Erythroblast (primary cell): ENCODE results near the gene SCAP.
"Not testable (repeated sequence)": the region's sequence is repeated elsewhere in the genome, so short reads cannot be mapped to it uniquely, and the experiment has no call there.

Source experiments
- DNase-seq, 2 experiments: peaks; one replicate each; lab custom pipeline; 2025; lab: John Stamatoyannopoulos, UW
- GATA1 ChIP-seq: IDR thresholded peaks from 2 replicates; pipeline ENCODE4 v1.6.1; 2011; ENCODE audit warnings: low read depth, mild to moderate bottlenecking, control low read depth, low read length, moderate library complexity
- POLR2A ChIP-seq: IDR thresholded peaks from 2 replicates; pipeline ENCODE4 v1.6.1; 2011; ENCODE audit warnings: mild to moderate bottlenecking, low read length

SCAP gene

GRCh38 chr3:47464588-47464987, 11.2 kb downstream of the SCAP start:
- TF ChIP-seq GATA1 (no peak), POLR2A (no peak)
- DNase-seq = no peak

GRCh38 chr3:47459534-47460085, 16.1 kb downstream of the SCAP start:
- DNase-seq = not testable (repeated sequence)

GRCh38 chr3:47456984-47457383, 18.8 kb downstream of the SCAP start:
- DNase-seq = no peak
- TF ChIP-seq POLR2A (no peak), GATA1 (no peak)

GRCh38 chr3:47455806-47456452, 19.8 kb downstream of the SCAP start:
- no peak for TF ChIP-seq POLR2A
- TF ChIP-seq GATA1 = no peak

GRCh38 chr3:47452453-47453215, 23.1 kb downstream of the SCAP start:
- DNase-seq = no peak
- no peak for TF ChIP-seq GATA1
- no peak for TF ChIP-seq POLR2A

More at GRCh38 chr3:47455806-47456452, 19.8 kb downstream of the SCAP start:
- DNase-seq = peak in 1 of 2 experiments; percentile 6

GRCh38 chr3:47444103-47444502, 31.6 kb downstream of the SCAP start:
- no peak for TF ChIP-seq GATA1
- no peak for TF ChIP-seq POLR2A
- DNase-seq = no peak

- TF ChIP-seq GATA1 (no peak), POLR2A (no peak)
- DNase-seq = no peak
Observed at GRCh38 chr3:47443611-47443995, 32.1 kb downstream of the SCAP start.

- TF ChIP-seq GATA1 (no peak), POLR2A (no peak)
- DNase-seq = no peak
Observed at GRCh38 chr3:47441796-47442551, 33.8 kb downstream of the SCAP start.

- DNase-seq = no peak
- no peak for TF ChIP-seq GATA1
- no peak for TF ChIP-seq POLR2A
Observed at GRCh38 chr3:47440131-47440530, 35.6 kb downstream of the SCAP start.

- DNase-seq = no peak
- no peak for TF ChIP-seq GATA1
- TF ChIP-seq POLR2A = no peak
Observed at GRCh38 chr3:47436180-47436579, 39.6 kb downstream of the SCAP start.

GRCh38 chr3:47434849-47435248, 40.9 kb downstream of the SCAP start:
- no peak for TF ChIP-seq GATA1
- DNase-seq = no peak

- TF ChIP-seq POLR2A (no peak), GATA1 (no peak)
- DNase-seq = no peak
Observed at GRCh38 chr3:47433796-47434195, 41.9 kb downstream of the SCAP start.

GRCh38 chr3:47432673-47433072, 43.1 kb downstream of the SCAP start:
- no peak for TF ChIP-seq POLR2A
- TF ChIP-seq GATA1 = no peak
- no peak for DNase-seq

- DNase-seq = no peak
- TF ChIP-seq POLR2A = no peak
- no peak for TF ChIP-seq GATA1
Observed at GRCh38 chr3:47431225-47431624, 44.5 kb downstream of the SCAP start.
